Activated T-cell treated with anti-CD3 and anti-CD28 coated beads, Interleukin-2, amount 50 U/mL, for 48 hours (primary cell): Measurements from ENCODE around the gene PTAR1.
"Not testable (repeated sequence)": the region's sequence is repeated elsewhere in the genome, so short reads cannot be mapped to it uniquely, and the experiment has no call there.

Experiments used
- DNase-seq, 2 experiments: peaks; one replicate each; pipeline ENCODE4 v3.0.0-alpha.2; 2020

Gene PTAR1

GRCh38 chr9:69759421-69760277 is at the start of gene PTAR1:
PTAR1 (minus strand) TSS chr9:69760011; CDS start chr9:69759938, 73 bp downstream.
- peak; percentile 91 to 95 for DNase-seq

GRCh38 chr9:69809304-69809863 is 49.6 kb upstream of the PTAR1 start:
- peak; percentile 38 to 44 for DNase-seq

- no peak for DNase-seq
Measured at GRCh38 chr9:69806627-69807026, 46.8 kb upstream of the PTAR1 start.

- no peak for DNase-seq
Measured at GRCh38 chr9:69805962-69806515, 46.2 kb upstream of the PTAR1 start.

GRCh38 chr9:69801989-69802388 is 42.2 kb upstream of the PTAR1 start:
- no peak for DNase-seq

- DNase-seq: not testable (repeated sequence)
Measured at GRCh38 chr9:69800027-69800426, 40.2 kb upstream of the PTAR1 start.

GRCh38 chr9:69799521-69799920 is 39.7 kb upstream of the PTAR1 start:
- not testable (repeated sequence) for DNase-seq

- no peak for DNase-seq
Measured at GRCh38 chr9:69798744-69799143, 38.9 kb upstream of the PTAR1 start.

- no peak for DNase-seq
Measured at GRCh38 chr9:69797675-69798074, 37.9 kb upstream of the PTAR1 start.

GRCh38 chr9:69794356-69794755 is 34.5 kb upstream of the PTAR1 start:
- DNase-seq: no peak

GRCh38 chr9:69785757-69786156 is 25.9 kb upstream of the PTAR1 start:
- no peak for DNase-seq

GRCh38 chr9:69773258-69773657 is 13.4 kb upstream of the PTAR1 start:
- DNase-seq: no peak

- DNase-seq: no peak
Measured at GRCh38 chr9:69771775-69772418, 12.1 kb upstream of the PTAR1 start.

GRCh38 chr9:69768716-69769115 is 8.9 kb upstream of the PTAR1 start:
- DNase-seq: no peak

GRCh38 chr9:69768101-69768500 is 8.3 kb upstream of the PTAR1 start:
- no peak for DNase-seq

- not testable (repeated sequence) for DNase-seq
Measured at GRCh38 chr9:69763862-69764261, 4.1 kb upstream of the PTAR1 start.

GRCh38 chr9:69762527-69762926 is 2.7 kb upstream of the PTAR1 start:
- DNase-seq: no peak

- DNase-seq: no peak
Measured at GRCh38 chr9:69760278-69760610, 433 bp upstream of the PTAR1 start.

GRCh38 chr9:69759021-69759420 is 790 bp downstream of the PTAR1 start:
- DNase-seq: no peak

- peak in 1 of 2 experiments; percentile 17 for DNase-seq
Measured at GRCh38 chr9:69757996-69758675, 1.7 kb downstream of the PTAR1 start.

GRCh38 chr9:69755205-69755604 is 4.6 kb downstream of the PTAR1 start:
- DNase-seq: no peak

GRCh38 chr9:69753830-69754229 is 6.0 kb downstream of the PTAR1 start:
- no peak for DNase-seq

GRCh38 chr9:69750085-69750484 is 9.7 kb downstream of the PTAR1 start:
- DNase-seq: no peak
